NCI-H187 (cell line): ENCODE results near the gene E2F1.
"Not testable (repeated sequence)": the region's sequence is repeated elsewhere in the genome, so short reads cannot be mapped to it uniquely, and the experiment has no call there.

Source experiments
- DNase-seq, 2 experiments: peaks; one replicate each; lab custom pipeline; 2025; lab: John Stamatoyannopoulos, UW

The E2F1 gene

GRCh38 chr20:33710681-33711445, 24.7 kb upstream of the E2F1 start:
- no peak for DNase-seq

- DNase-seq: no peak
Observed at GRCh38 chr20:33709905-33710541, 23.8 kb upstream of the E2F1 start.

- no peak for DNase-seq
Observed at GRCh38 chr20:33709398-33709797, 23.2 kb upstream of the E2F1 start.

- no peak for DNase-seq
Observed at GRCh38 chr20:33707668-33708067, 21.5 kb upstream of the E2F1 start.

GRCh38 chr20:33704197-33704924, 18.2 kb upstream of the E2F1 start:
- DNase-seq: no peak

- DNase-seq: no peak
Observed at GRCh38 chr20:33703498-33704137, 17.4 kb upstream of the E2F1 start.

- no peak for DNase-seq
Observed at GRCh38 chr20:33702861-33703260, 16.7 kb upstream of the E2F1 start.

GRCh38 chr20:33701629-33702450, 15.7 kb upstream of the E2F1 start:
- no peak for DNase-seq

GRCh38 chr20:33700696-33701441, 14.7 kb upstream of the E2F1 start:
- not testable (repeated sequence) for DNase-seq

GRCh38 chr20:33698966-33699365, 12.8 kb upstream of the E2F1 start:
- DNase-seq: not testable (repeated sequence)

GRCh38 chr20:33697129-33697528, 10.9 kb upstream of the E2F1 start:
- DNase-seq: no peak

- no peak for DNase-seq
Observed at GRCh38 chr20:33696448-33696847, 10.3 kb upstream of the E2F1 start.

GRCh38 chr20:33694639-33695012, 8.4 kb upstream of the E2F1 start:
- no peak for DNase-seq

GRCh38 chr20:33693741-33694638, 7.8 kb upstream of the E2F1 start:
- no peak for DNase-seq

GRCh38 chr20:33693289-33693688, 7.1 kb upstream of the E2F1 start:
- DNase-seq: no peak

GRCh38 chr20:33689973-33690372, 3.8 kb upstream of the E2F1 start:
- no peak for DNase-seq

- DNase-seq: no peak
Observed at GRCh38 chr20:33689493-33689892, 3.3 kb upstream of the E2F1 start.

GRCh38 chr20:33688938-33689424, 2.8 kb upstream of the E2F1 start:
- no peak for DNase-seq
